GM11168 (cell line): Measurements from ENCODE around the gene TMEM131.

ENCODE experiments used
- in situ Hi-C: fragments of 300-500 bp; cut with MboI; formaldehyde crosslinking; loops from one replicate; pipeline ENCODE4 v1.12.0; 2022; ENCODE audit warnings: low sequenced_read_pairs; ENCODE audit not compliant: unreplicated experiment

Gene TMEM131

GRCh38 chr2:97994476-97994875 is 1.3 kb downstream of the TMEM131 start:
- in situ Hi-C loops = loop anchor here (5.0 kb wide), 1 partner anchor 187 kb away; no protein-coding TSS in a partner anchor

- in situ Hi-C loops = loop anchor here (5.0 kb wide), 1 partner anchor 187 kb away; no protein-coding TSS in a partner anchor
Observed at GRCh38 chr2:97993926-97994325, 1.8 kb downstream of the TMEM131 start.

DNA sequence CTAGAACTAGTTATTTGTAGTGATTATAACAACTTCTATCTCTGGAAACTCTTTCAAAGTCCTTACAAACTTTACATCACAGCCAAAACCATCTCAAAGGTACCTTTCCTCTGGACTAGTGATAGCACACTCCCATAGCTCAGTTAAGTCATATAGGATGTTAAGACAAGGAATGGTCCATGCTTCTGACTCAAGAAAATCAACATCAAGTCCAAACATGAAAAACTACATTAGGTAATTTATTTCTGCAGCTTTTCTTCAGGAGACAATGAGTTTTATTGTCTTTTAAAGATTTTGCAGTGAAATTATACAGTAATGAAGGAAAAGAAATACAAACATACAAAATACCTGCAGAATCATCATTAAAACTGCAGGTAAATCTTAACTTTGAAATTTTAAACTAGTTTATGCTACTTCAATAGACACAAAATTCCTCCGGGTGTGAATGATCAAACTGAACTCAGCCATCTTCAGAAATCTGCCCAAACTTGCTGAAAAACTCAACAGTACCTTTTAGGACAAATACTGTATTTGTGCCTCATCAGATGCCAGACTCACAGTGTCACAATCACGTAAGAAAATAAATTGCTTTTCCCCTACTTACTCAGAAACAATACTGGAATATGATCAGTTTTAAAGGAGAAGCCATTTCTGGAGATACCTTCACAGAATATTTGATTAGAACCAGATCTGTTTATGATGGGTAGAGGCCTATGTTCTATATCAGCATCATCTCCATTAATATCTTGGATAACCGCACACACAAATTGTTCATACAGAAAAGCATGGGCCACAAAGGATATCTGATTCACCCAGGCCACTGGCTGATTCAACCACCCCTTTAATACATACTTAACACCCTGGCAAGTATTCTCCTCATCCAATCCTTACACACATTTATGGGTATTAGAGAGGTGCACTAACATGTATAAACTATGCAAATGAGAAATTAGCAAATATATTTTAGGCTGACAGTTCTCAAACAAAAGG is 2.6 kb downstream of the TMEM131 start:
- in situ Hi-C loops = loop anchor here (5.0 kb wide), 1 partner anchor 186 kb away; no protein-coding TSS in a partner anchor

DNA sequence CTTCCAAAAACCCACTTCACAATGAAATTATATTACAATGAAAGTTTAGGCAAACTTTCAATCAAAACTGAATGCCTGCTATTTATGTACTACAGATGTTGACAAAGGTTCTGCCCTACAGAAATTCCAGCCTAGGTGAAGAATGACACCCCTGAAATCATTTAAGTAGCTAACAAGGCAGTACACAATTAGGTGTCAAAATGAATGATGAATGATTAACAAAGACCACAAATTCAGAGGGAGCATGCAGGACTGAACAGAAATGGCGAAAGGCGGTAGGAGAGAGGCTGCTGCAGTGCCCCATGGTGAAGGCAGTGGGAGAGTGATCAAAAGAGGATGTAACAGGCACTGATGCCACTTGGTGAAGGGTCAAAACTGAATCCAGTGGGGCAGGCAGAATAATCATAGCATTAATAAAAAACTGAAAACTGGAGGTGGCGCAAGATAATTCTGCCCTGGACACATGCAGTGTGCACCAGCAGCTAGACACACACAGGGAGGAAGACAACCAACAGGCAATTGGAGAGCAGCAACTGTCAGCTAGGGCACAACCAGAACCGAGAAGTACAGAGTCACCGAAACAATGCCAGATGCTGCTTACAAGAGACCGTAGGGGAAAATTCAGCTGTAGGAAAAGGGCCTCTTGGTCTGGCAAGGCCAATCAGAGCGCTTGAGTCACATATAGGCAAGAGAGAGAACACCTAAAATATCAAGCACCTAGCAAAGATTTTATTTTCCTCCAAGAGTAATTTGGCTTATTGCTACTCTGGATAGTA is 4.5 kb downstream of the TMEM131 start:
- in situ Hi-C loops = loop anchor here (5.0 kb wide), 1 partner anchor 184 kb away; no protein-coding TSS in a partner anchor

- in situ Hi-C loops = no loop called here
Observed at GRCh38 chr2:97988722-97989121, 7.0 kb downstream of the TMEM131 start.

DNA sequence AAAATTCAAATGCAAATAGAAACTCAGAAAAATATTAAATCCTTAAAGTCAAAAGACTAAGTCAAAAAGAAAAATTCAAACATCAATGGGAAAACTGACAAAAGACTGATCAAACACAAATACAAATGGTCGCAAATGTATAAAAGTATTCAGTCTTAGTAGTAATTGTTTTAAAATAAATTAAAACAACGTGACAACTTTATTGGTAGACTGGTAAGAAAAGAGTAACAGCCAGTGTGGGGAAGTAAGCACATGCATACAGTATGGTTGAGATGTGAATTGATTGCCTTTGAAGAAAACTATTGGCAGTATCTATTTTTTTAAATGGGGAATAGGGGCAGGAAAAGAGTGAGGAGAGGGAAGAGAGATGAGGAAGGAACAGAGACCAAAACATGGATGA is 9.8 kb downstream of the TMEM131 start:
- in situ Hi-C loops = no loop called here

- in situ Hi-C loops = no loop called here
Observed at GRCh38 chr2:97983698-97984097, 12.1 kb downstream of the TMEM131 start.

- in situ Hi-C loops = no loop called here
Observed at GRCh38 chr2:97983134-97983533, 12.6 kb downstream of the TMEM131 start.

- in situ Hi-C loops = no loop called here
Observed at GRCh38 chr2:97982621-97983020, 13.1 kb downstream of the TMEM131 start.

DNA sequence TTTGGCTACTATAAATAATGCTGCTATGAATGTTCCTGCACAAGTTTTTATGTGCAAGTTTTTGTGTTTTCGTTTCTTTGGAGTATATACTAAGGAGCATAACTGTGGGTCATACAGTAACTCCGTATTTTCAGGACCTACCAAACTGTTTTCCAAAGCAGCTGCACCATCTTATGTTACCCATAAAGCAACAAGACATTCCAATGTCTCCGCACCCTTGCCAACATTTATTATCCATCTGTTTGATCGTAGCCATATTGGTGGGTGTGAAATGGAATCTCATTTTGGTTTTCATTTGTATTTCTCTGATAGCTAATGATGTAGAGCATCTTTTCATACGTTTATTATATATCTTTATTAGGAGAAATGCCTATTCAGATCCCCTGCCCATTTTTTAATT is 13.8 kb downstream of the TMEM131 start:
- in situ Hi-C loops = no loop called here

DNA sequence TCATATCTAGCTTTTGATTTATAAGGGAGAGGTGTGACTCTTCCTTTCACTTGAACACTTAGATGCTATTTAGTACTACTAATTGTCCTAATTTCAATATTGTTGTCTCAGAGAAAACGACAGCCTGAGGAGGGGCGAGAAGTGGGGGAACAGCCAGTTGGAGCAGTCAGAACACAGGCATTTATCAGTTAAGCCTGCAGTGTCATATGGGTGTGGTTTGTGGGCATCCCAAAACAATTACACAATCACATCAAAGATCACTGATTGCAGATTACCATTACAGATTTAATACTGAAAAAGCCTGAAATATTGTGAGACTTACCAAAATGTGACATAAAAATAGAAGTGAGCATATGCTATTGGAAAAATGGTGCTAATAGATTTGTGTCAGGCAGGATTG is 15.8 kb downstream of the TMEM131 start:
- in situ Hi-C loops = no loop called here

- in situ Hi-C loops = no loop called here
Observed at GRCh38 chr2:97974471-97974870, 21.3 kb downstream of the TMEM131 start.

DNA sequence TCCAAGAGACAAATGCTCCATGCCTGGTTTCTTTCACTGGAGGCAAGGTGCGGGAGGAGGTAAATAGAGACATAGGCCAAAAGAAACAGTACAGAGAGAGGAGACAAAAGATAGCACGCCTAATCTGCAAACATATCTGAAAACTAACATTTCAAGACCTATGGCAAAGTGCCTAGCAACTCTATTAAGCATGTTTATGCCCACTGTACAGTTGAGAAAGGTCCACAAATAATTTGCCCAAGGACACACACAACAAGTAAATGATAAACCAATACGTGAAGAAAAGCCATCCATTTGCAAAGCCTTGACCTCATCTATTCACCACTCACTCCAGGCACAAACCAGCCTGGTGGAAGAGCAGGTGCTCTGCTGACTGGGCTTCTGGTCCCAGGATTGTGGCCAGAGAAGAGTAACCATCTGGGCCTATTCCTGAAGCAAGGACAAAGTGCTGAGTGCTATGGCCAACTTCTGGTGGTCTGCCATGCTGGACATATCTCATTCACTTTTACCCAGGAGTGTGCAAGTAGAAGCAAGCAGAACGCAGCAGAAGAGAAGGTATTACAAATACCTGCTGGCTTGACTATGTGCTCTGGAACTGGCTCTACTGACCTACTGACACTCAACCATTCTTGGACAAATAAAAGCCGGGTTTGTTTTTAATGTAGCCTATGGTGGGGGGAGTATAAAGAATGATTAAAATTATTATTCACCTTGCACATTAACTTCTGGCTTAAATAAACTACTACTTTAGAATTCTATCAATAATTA is 25.3 kb downstream of the TMEM131 start:
- in situ Hi-C loops = no loop called here

GRCh38 chr2:97969081-97970067 is 26.4 kb downstream of the TMEM131 start:
- in situ Hi-C loops = no loop called here

- in situ Hi-C loops = no loop called here
Observed at GRCh38 chr2:97967931-97968627, 27.7 kb downstream of the TMEM131 start.

GRCh38 chr2:97967216-97967592 is 28.5 kb downstream of the TMEM131 start:
- in situ Hi-C loops = no loop called here

- in situ Hi-C loops = no loop called here
Observed at GRCh38 chr2:97966545-97967215, 29.1 kb downstream of the TMEM131 start.

DNA sequence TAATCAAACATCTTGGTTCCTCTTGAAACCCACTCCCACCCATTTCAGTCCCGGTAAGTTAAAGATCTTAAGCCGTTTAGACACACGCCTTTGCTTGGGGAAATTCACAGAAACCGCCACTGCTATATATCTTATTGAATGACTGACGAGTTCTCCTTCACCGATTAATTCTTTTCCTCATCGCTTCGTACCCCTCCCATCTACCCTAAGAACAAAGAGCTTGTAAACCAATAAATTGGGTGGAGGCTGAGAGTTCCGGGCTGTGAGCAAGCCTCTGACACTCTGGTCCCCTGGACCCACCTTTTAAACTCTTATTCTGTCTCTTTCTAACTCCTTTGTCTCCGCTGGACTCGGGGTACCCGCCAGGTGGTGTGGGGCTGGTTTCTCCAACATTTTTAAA is 30.6 kb downstream of the TMEM131 start:
- in situ Hi-C loops = no loop called here
